Astrocyte of the spinal cord (primary cell): Measurements from ENCODE around the gene CARNS1.
A peak's percentile ranks its signal among the peaks of the same experiment; 100 is the strongest.

Source experiments
- DNase-seq: peaks from one replicate; pipeline ENCODE4 v3.0.0; 2011; ENCODE audit warnings: low read depth, low spot score
- H3K4me3 ChIP-seq: 2 replicates; pipeline ENCODE4 v1.5.1; 2011; ENCODE audit warnings: low read depth, mild to moderate bottlenecking, low read length, moderate library complexity
- CTCF ChIP-seq: IDR thresholded peaks from 2 replicates; pipeline ENCODE4 v1.5.1; 2012; ENCODE audit warnings: low read depth, mild to moderate bottlenecking, low read length, inconsistent platforms
- in situ Hi-C: cut with HindIII; loops from 2 replicates; pipeline ENCODE4 v1.10.0; 2017; ENCODE audit warnings: low sequenced_read_pairs

The CARNS1 gene

GRCh38 chr11:67410984-67411784 lies 4.3 kb upstream of the CARNS1 start:
- in situ Hi-C loops: no loop called here
- no peak overlapping the region for H3K4me3 ChIP-seq
- TF ChIP-seq CTCF: no peak
- DNase-seq: no peak

GRCh38 chr11:67411785-67412152 lies 3.7 kb upstream of the CARNS1 start:
- DNase-seq: no peak
- H3K4me3 ChIP-seq: no peak overlapping the region
- in situ Hi-C loops: no loop called here
- TF ChIP-seq CTCF: no peak

- TF ChIP-seq CTCF: no peak
- no peak overlapping the region for H3K4me3 ChIP-seq
Measured at GRCh38 chr11:67412495-67413179, 2.8 kb upstream of the CARNS1 start.

GRCh38 chr11:67413266-67413849 lies 2.1 kb upstream of the CARNS1 start:
- DNase-seq: no peak
- TF ChIP-seq CTCF: no peak
- in situ Hi-C loops: no loop called here
- no peak overlapping the region for H3K4me3 ChIP-seq

More at GRCh38 chr11:67412495-67413179, 2.8 kb upstream of the CARNS1 start:
- no peak for DNase-seq
- in situ Hi-C loops: no loop called here

DNA sequence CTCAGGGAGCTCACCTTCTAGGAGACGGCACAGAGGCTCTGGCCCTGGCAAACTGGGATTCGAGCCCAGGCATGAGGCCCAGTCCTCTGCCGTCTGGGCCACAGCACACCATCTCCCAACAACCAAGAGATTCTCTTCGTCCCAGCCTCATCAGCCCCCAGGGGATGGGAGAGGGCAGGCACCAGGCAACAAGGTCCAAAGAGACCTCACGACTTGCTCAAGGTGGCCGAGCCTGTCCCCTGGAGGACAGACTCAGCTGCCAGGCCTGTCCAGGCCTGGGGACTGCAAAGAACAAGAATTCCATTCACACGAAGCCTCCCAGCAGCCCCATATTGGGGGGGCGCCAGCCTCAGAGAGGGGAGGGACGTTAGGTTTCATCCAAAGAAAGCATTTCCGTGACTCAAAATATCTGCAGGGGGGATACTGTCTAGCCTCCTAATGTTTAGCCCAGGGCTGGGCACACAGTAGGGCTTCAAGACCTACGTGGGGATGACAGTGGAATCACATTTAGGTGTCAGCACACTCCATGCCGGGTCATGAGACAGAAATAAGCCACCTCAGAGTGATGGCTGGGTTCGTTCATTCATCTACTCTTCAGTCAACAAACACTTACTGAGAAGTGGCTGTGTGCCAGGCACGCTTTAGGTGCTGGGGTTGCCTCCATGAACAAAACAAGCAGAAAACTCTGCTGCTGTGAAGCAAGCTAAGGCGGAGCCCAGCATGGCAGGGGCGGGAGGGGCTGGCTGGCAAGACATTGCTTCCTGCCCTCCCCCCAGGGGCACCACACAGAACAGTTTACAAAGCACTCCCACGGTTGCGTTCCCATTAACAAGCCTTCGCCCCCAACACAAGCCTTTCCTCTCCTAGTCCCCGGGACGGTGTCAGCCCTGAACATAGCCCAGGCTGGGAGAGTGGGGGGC lies 1.2 kb downstream of the CARNS1 start:
- TF ChIP-seq CTCF: no peak
- H3K4me3 ChIP-seq: no peak overlapping the region
- in situ Hi-C loops: no loop called here
- peak; percentile 13 for DNase-seq

DNA sequence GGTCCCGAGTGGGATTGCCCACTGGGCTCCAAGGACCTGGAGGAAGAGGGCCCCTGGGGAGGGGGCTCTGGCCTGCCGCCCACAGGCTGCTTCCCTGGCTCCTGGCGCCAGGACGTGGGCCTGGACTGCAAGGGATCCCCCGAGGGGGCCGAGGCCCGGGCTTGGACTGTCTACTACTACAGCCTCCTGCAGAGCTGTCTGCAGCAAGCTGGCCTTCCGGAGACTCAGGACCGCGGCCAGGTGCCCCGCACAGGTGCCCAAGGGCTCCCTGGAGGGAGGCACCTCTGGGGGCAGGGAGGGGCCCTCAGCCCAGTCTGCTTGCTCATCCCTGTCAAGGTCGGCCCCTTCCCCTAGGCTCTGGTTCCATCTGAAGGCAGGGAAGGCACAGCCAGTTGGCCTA lies 1.9 kb downstream of the CARNS1 start:
- no peak for TF ChIP-seq CTCF
- no peak overlapping the region for H3K4me3 ChIP-seq
- no peak for DNase-seq
- in situ Hi-C loops: no loop called here
